IMR-90 (cell line): ENCODE measurements around the gene NAT10. TPM values are rescaled to one million over a fixed set of nuclear protein-coding genes. Genes with fewer than 3 reads are reported as not detected.

ENCODE experiments used
- ATAC-seq: fragments of 200-7000 bp; cut with Tn5 transposase; 2 replicates; pipeline ENCODE4 v1.9.1; 2020; ENCODE audit warnings: low read depth, mild to moderate bottlenecking, moderate library complexity
- BruUV-seq: library from RNA; stranded (reverse); fragments of 400-500 nt; replicated peaks from 2 replicates; lab custom pipeline; 2021; lab: Mats Ljungman, UMichigan
- CTCF ChIA-PET: fragments of 300-600 bp; formaldehyde crosslinking; extraction: SDS; loops from one replicate; lab custom pipeline; 2021; ENCODE audit warnings: antibody characterized with exemption; lab: Yijun Ruan, JAX
- POLR2A ChIA-PET: fragments of 300-600 bp; sonication (Branson Sonifier 250); formaldehyde crosslinking; loops from one replicate; lab custom pipeline; 2022; ENCODE audit warnings: antibody characterized with exemption; ENCODE audit not compliant: unreplicated experiment; lab: Charles Lee
- DNase-seq: peaks from one replicate; pipeline ENCODE4 v3.0.0; 2013
- H2AFZ ChIP-seq: replicated peaks from 2 replicates; pipeline ENCODE3; 2013; ENCODE audit warnings: low read length, mild to moderate bottlenecking; ENCODE audit not compliant: poor library complexity
- H2AK5ac ChIP-seq: 2 replicates; pipeline ENCODE4 v1.6.1; 2013; ENCODE audit warnings: low read depth, low read length, inconsistent platforms
- H2AK9ac ChIP-seq: replicated peaks from 2 replicates; pipeline ENCODE3; 2013; ENCODE audit warnings: mild to moderate bottlenecking, low read depth, low read length, moderate library complexity; ENCODE audit not compliant: poor library complexity
- H2BK120ac ChIP-seq: 2 replicates; pipeline ENCODE4 v1.6.1; 2013; ENCODE audit warnings: low read depth, low read length, inconsistent platforms
- H2BK15ac ChIP-seq: 3 replicates; pipeline ENCODE4 v1.6.1; 2013; ENCODE audit warnings: low read depth, low read length, inconsistent platforms
- H2BK20ac ChIP-seq: 2 replicates; pipeline ENCODE4 v1.6.1; 2013; ENCODE audit warnings: low read depth, mild to moderate bottlenecking, inconsistent platforms, low read length, moderate library complexity
- H2BK5ac ChIP-seq: 2 replicates; pipeline ENCODE4 v1.6.1; 2013; ENCODE audit warnings: mild to moderate bottlenecking, low read depth, low read length, inconsistent platforms; ENCODE audit not compliant: poor library complexity, severe bottlenecking
- H3K14ac ChIP-seq: replicated peaks from 2 replicates; pipeline ENCODE4 v1.6.1; 2013; ENCODE audit warnings: low read depth, low read length, inconsistent platforms
- H3K18ac ChIP-seq: 2 replicates; pipeline ENCODE4 v1.6.1; 2013; ENCODE audit warnings: low read depth, low read length, control low read depth
- H3K23ac ChIP-seq: 2 replicates; pipeline ENCODE4 v1.6.1; 2013; ENCODE audit warnings: low read depth, low read length, inconsistent platforms
- H3K27ac ChIP-seq: 2 replicates; pipeline ENCODE4 v1.5.1; 2013; ENCODE audit warnings: mild to moderate bottlenecking, control low read depth, low read length; ENCODE audit not compliant: insufficient read depth
- H3K27me3 ChIP-seq: 2 replicates; pipeline ENCODE4 v1.6.1; 2013; ENCODE audit warnings: low read length; ENCODE audit not compliant: control insufficient read depth, insufficient read depth
- H3K36me3 ChIP-seq: 2 replicates; pipeline ENCODE4 v1.6.1; 2013; ENCODE audit warnings: low read length, mixed read lengths; ENCODE audit not compliant: control insufficient read depth, insufficient read depth
- H3K4ac ChIP-seq: 2 replicates; pipeline ENCODE4 v1.6.1; 2013; ENCODE audit warnings: low read depth, low read length, inconsistent platforms
- H3K4me1 ChIP-seq: 2 replicates; pipeline ENCODE4 v1.6.1; 2013; ENCODE audit warnings: low read length, mixed read lengths; ENCODE audit not compliant: control insufficient read depth, insufficient read depth
- H3K4me2 ChIP-seq: 2 replicates; pipeline ENCODE4 v1.6.1; 2013; ENCODE audit warnings: low read depth, mild to moderate bottlenecking, control low read depth, low read length, moderate library complexity
- H3K4me3 ChIP-seq: 2 replicates; pipeline ENCODE4 v1.5.1; 2013; ENCODE audit warnings: low read depth, mild to moderate bottlenecking, control low read depth, low read length, moderate library complexity; ENCODE audit not compliant: insufficient read depth
- H3K56ac ChIP-seq: 2 replicates; pipeline ENCODE4 v1.6.1; 2013; ENCODE audit warnings: low read length, inconsistent platforms; ENCODE audit not compliant: insufficient read depth; ENCODE audit errors: extremely low read depth
- H3K79me1 ChIP-seq, 2 experiments: 2 replicates each; pipeline ENCODE4 v1.6.1; 2013; ENCODE audit warnings: low read length in 2 of 2, inconsistent platforms in 1 of 2, low read depth in 1 of 2
- H3K9ac ChIP-seq: 2 replicates; pipeline ENCODE4 v1.6.1; 2013; ENCODE audit warnings: low read depth, low read length, control low read depth
- H3K9me1 ChIP-seq: 2 replicates; pipeline ENCODE4 v1.6.1; 2013; ENCODE audit warnings: low read length, inconsistent platforms; ENCODE audit not compliant: insufficient read depth
- H3K9me3 ChIP-seq: 2 replicates; pipeline ENCODE4 v1.6.1; 2013; ENCODE audit warnings: low read length; ENCODE audit not compliant: control insufficient read depth, insufficient read depth
- H4K20me1 ChIP-seq: 2 replicates; pipeline ENCODE4 v1.6.1; 2013; ENCODE audit warnings: low read length, inconsistent platforms; ENCODE audit not compliant: insufficient read depth
- H4K5ac ChIP-seq: 2 replicates; pipeline ENCODE4 v1.6.1; 2013; ENCODE audit warnings: mild to moderate bottlenecking, low read depth, low read length, control low read depth
- H4K8ac ChIP-seq, 2 experiments: 2 replicates each; pipeline ENCODE4 v1.6.1; 2013; ENCODE audit warnings: low read depth in 2 of 2, low read length in 2 of 2, control low read depth in 1 of 2, inconsistent platforms in 1 of 2
- H4K91ac ChIP-seq: 2 replicates; pipeline ENCODE4 v1.6.1; 2013; ENCODE audit warnings: low read depth, low read length, inconsistent platforms; ENCODE audit not compliant: insufficient read depth
- CHD1 ChIP-seq: IDR thresholded peaks from 2 replicates; pipeline ENCODE4 v1.6.1; 2012; ENCODE audit warnings: low read depth, low read length, improper control_type of control experiment
- FOS ChIP-seq: fragments of 150-350 bp; IDR thresholded peaks from 2 replicates; pipeline ENCODE4 v1.6.1; 2016; ENCODE audit warnings: low read depth, low read length
- MAZ ChIP-seq: IDR thresholded peaks from 2 replicates; pipeline ENCODE4 v1.6.1; 2012; ENCODE audit warnings: low read depth, mild to moderate bottlenecking, low read length, improper control_type of control experiment, moderate library complexity, borderline replicate concordance
- NFE2L2 ChIP-seq: fragments of 150-350 bp; IDR thresholded peaks from 2 replicates; pipeline ENCODE4 v1.6.1; 2016; ENCODE audit warnings: low read depth, mild to moderate bottlenecking, low read length
- POLR2A ChIP-seq: IDR thresholded peaks from 2 replicates; pipeline ENCODE4 v1.6.1; 2012; ENCODE audit warnings: mild to moderate bottlenecking, low read depth, low read length
- RCOR1 ChIP-seq: IDR thresholded peaks from 2 replicates; pipeline ENCODE4 v1.6.1; 2012; ENCODE audit warnings: mild to moderate bottlenecking, low read length, improper control_type of control experiment; ENCODE audit not compliant: insufficient replicate concordance
- WGBS, 2 experiments: methylation state at CpG; one replicate each; pipeline versions ENCODE4 v1.1.5 to v1.1.7; 2013; ENCODE audit warnings: missing lambda C conversion rate in 2 of 2; ENCODE audit not compliant: insufficient read length in 1 of 2; ENCODE audit errors: extremely low coverage in 2 of 2; 5-methylcytosine and 5-hydroxymethylcytosine counted together
- dilution Hi-C: fragments of 300-500 bp; cut with HindIII; formaldehyde crosslinking; loops from one replicate; pipeline ENCODE4 v1.14.3; 2018; ENCODE audit warnings: low sequenced_read_pairs; ENCODE audit not compliant: unreplicated experiment
- in situ Hi-C: fragments of 300-500 bp; cut with MboI; formaldehyde crosslinking; loops from 3 replicates; pipeline ENCODE4 v1.14.3; 2019; ENCODE audit warnings: low sequenced_read_pairs, inconsistent platforms, mixed read lengths
- intact Hi-C: fragments of 100-400 bp; cut with micrococcal nuclease; formaldehyde crosslinking; loops from 2 replicates; pipeline ENCODE4 v1.10.0; 2022
- polyA plus RNA-seq, 3 experiments: library from polyadenylated mRNA; depleted of rRNA; stranded (reverse); fragments of >200 nt; gene quantifications; 2 replicates each; pipeline ENCODE4 v1.2.3, GENCODE V29; 2012; ENCODE audit warnings: low replicate concordance in 1 of 3
- total RNA-seq: library from RNA; depleted of rRNA; stranded (reverse); fragments of >200 nt; gene quantifications from 2 replicates; pipeline ENCODE4 v1.2.3, GENCODE V29; 2012
- TF ChIP-seq, protein P1 (sequence below): conservative IDR thresholded peaks from 2 replicates; pipeline ENCODE4 v1.5.1; 2012; ENCODE audit warnings: mild to moderate bottlenecking, low read depth, low read length, improper control_type of control experiment

Gene NAT10
- total and polyA plus RNA-seq, 2 of the 4 experiments (the other 2 are of a cell fraction): 28.1 to 34.8 TPM

DNA sequence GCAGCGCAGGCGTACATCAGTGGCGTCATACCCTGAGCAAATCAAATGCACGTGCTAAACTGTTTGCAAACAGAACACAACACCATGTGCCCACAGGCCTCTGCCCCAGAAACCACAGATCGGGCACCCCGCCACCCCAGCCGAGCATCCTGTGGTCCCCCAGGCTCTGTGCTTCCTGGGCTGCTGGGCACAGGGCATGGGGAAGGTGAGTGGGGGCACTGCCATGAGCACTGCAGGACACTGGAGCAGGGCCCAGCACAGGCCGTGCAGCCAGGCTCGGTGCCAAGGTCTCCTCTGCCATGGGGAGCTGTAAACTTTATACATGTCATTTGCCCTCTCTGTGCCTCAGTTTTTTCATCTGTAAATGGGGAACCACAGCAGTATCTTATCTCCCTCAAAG is 62.5 kb downstream of the NAT10 start:
- Histone ChIP-seq H3K56ac (no peak overlapping the region), H3K9me3 (peaks cover 2% of the 10 kb centered on the region; the same call in 1 of the 2 replicates), H2BK120ac (no peak overlapping the region), H4K20me1 (no peaks in the 10 kb centered on the region; the same call in 1 of the 2 replicates), H3K23ac (no peak overlapping the region), H3K4ac (no peak overlapping the region), H4K5ac (no peak overlapping the region), H3K27ac (no peak overlapping the region), H2AK5ac (no peak overlapping the region; the same call in 1 of the 2 replicates), H3K9me1 (no peaks in the 10 kb centered on the region; the same call in 1 of the 2 replicates), H3K79me1 (no peaks in the 10 kb centered on the region), H3K14ac (no peak overlapping the region), H3K18ac (no peak overlapping the region), H2AFZ (no peak overlapping the region), H2BK15ac (no peak overlapping the region), H3K27me3 (peaks cover 5% of the 10 kb centered on the region), H2AK9ac (no peak overlapping the region), H3K4me1 (peaks cover 4% of the 10 kb centered on the region), H2BK5ac (no peak overlapping the region), H4K91ac (no peak overlapping the region), H3K4me3 (no peak overlapping the region), H3K36me3 (no peaks in the 10 kb centered on the region), H4K8ac (no peak overlapping the region), H3K9ac (no peak overlapping the region), H2BK20ac (no peak overlapping the region), H3K4me2 (no peak overlapping the region)
- 90% methylated on average over 4 of the region's 9 CpGs; no CpG with 5 or more reads in 1 of the 2 experiments for WGBS, 2 experiments
- BruUV-seq: no TSS peak
- intact Hi-C loops (no loop called here), in situ Hi-C loops (no loop called here), dilution Hi-C loops (no loop called here)
- ChIA-PET POLR2A (no interaction called here), CTCF (no interaction called here)
- TF ChIP-seq NFE2L2 (no peak), FOS (no peak), CHD1 (no peak), POLR2A (no peak), RCOR1 (no peak), MAZ (no peak)
- TF ChIP-seq, protein P1, sequence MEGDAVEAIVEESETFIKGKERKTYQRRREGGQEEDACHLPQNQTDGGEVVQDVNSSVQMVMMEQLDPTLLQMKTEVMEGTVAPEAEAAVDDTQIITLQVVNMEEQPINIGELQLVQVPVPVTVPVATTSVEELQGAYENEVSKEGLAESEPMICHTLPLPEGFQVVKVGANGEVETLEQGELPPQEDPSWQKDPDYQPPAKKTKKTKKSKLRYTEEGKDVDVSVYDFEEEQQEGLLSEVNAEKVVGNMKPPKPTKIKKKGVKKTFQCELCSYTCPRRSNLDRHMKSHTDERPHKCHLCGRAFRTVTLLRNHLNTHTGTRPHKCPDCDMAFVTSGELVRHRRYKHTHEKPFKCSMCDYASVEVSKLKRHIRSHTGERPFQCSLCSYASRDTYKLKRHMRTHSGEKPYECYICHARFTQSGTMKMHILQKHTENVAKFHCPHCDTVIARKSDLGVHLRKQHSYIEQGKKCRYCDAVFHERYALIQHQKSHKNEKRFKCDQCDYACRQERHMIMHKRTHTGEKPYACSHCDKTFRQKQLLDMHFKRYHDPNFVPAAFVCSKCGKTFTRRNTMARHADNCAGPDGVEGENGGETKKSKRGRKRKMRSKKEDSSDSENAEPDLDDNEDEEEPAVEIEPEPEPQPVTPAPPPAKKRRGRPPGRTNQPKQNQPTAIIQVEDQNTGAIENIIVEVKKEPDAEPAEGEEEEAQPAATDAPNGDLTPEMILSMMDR: no peak
- no peak for ATAC-seq
- no peak for DNase-seq
